Tibial nerve (tissue), 4 donors: Measurements from ENCODE around the gene CDKN1C. TPM values are rescaled to one million over a fixed set of nuclear protein-coding genes. Genes with fewer than 3 reads are reported as not detected.
A peak's percentile ranks its signal among the peaks of the same experiment; 100 is the strongest.

Source experiments
- DNase-seq, 2 donors: peaks; one replicate each; pipeline ENCODE4 v3.0.0-alpha.2; 2019; ENCODE audit warnings: low spot score in 2 of 2
- H3K27ac ChIP-seq, 4 donors: fragments of 200-600 bp; sonication (generic) in 3 of 4; one replicate each; pipeline ENCODE4 v1.5.1; 2017 to 2019; ENCODE audit warnings: mild to moderate bottlenecking in 1 of 4
- H3K27me3 ChIP-seq, 2 donors: fragments of 200-600 bp; sonication (generic) in 1 of 2; one replicate each; pipeline versions ENCODE4 v1.5.1 to v1.6.0; 2017 to 2019
- H3K36me3 ChIP-seq, 3 donors: fragments of 200-600 bp; sonication (generic); one replicate each; pipeline ENCODE4 v1.5.1; 2018 to 2019
- H3K4me1 ChIP-seq, 4 donors: fragments of 200-600 bp; sonication (generic) in 3 of 4; one replicate each; pipeline ENCODE4 v1.5.1; 2017 to 2019
- H3K4me3 ChIP-seq, 4 donors: fragments of 200-600 bp; sonication (generic) in 3 of 4; one replicate each; pipeline ENCODE4 v1.5.1; 2017 to 2019; ENCODE audit warnings: mild to moderate bottlenecking in 1 of 4, moderate library complexity in 1 of 4
- H3K9me3 ChIP-seq, 4 donors: fragments of 200-600 bp; sonication (generic) in 3 of 4; one replicate each; pipeline ENCODE4 v1.5.1; 2017 to 2019
- EP300 ChIP-seq, 2 donors: sonication (generic); formaldehyde crosslinking; IDR thresholded peaks; one replicate each; pipeline ENCODE4 v1.6.1; 2017; ENCODE audit warnings: antibody characterized with exemption in 2 of 2, mild to moderate bottlenecking in 1 of 2
- POLR2A ChIP-seq, 2 donors: fragments of 450-650 bp; IDR thresholded peaks; one replicate each; pipeline ENCODE4 v1.6.1; 2017; ENCODE audit warnings: antibody characterized with exemption in 2 of 2, mild to moderate bottlenecking in 2 of 2, moderate library complexity in 2 of 2
- WGBS, 2 donors: methylation state at CpG; one replicate each; pipeline ENCODE4 v1.1.5; 2018; 5-methylcytosine and 5-hydroxymethylcytosine counted together
- total RNA-seq, 4 donors: library from RNA; depleted of rRNA; stranded (reverse); fragments of >200 nt; gene quantifications; one replicate each; pipeline ENCODE4 v1.1.0, GENCODE V29; 2016
- TF ChIP-seq, protein P1 (sequence below), 5 experiments: fragments of 200-600 bp in 3 of 5; fragments of 450-650 bp in 2 of 5; sonication (generic) in 3 of 5; IDR thresholded peaks; one replicate each; pipeline ENCODE4 v1.5.1; 2016 to 2019; ENCODE audit warnings: antibody characterized with exemption in 5 of 5, mild to moderate bottlenecking in 3 of 5, moderate library complexity in 2 of 5

Gene CDKN1C
- total RNA-seq, 4 donors from 2014 or later = 128 to 330 (median 260) TPM

GRCh38 chr11:2929531-2929949 lies 44.0 kb upstream of the CDKN1C start:
- no peak for DNase-seq
- H3K9me3 ChIP-seq = no peaks in the 10 kb centered on the region
- H3K4me3 ChIP-seq = peak overlapping the region; percentile 37 to 57 (median 44)
- H3K4me1 ChIP-seq = peaks cover 0 to 35% (median 23%) of the 10 kb centered on the region in 4 donors
- peaks cover 0 to 15% of the 10 kb centered on the region in 2 donors for H3K27me3 ChIP-seq
- WGBS, 2 donors = 8% methylated on average over 10 of the region's 48 CpGs; no CpG with 5 or more reads in 1 of the 2 donors
- TF ChIP-seq EP300 (IDR thresholded peaks at IDR 0.05) (no peak), POLR2A (IDR thresholded peaks at IDR 0.05) (no peak)
- TF ChIP-seq, protein P1, sequence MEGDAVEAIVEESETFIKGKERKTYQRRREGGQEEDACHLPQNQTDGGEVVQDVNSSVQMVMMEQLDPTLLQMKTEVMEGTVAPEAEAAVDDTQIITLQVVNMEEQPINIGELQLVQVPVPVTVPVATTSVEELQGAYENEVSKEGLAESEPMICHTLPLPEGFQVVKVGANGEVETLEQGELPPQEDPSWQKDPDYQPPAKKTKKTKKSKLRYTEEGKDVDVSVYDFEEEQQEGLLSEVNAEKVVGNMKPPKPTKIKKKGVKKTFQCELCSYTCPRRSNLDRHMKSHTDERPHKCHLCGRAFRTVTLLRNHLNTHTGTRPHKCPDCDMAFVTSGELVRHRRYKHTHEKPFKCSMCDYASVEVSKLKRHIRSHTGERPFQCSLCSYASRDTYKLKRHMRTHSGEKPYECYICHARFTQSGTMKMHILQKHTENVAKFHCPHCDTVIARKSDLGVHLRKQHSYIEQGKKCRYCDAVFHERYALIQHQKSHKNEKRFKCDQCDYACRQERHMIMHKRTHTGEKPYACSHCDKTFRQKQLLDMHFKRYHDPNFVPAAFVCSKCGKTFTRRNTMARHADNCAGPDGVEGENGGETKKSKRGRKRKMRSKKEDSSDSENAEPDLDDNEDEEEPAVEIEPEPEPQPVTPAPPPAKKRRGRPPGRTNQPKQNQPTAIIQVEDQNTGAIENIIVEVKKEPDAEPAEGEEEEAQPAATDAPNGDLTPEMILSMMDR (IDR thresholded peaks at IDR 0.05) = no peak
- H3K27ac ChIP-seq = peak overlapping the region in 3 of 4 donors; percentile 3 to 81 (median 79)
- H3K36me3 ChIP-seq = no peaks in the 10 kb centered on the region

- peak within 1 kb of the TSS in 3 of 4 donors; percentile 3 to 81 (median 79) for H3K27ac ChIP-seq
- peak within 1 kb of the TSS; percentile 37 to 72 (median 54) for H3K4me3 ChIP-seq
- peaks cover 0 to 15% of the 10 kb centered on the region in 2 donors for H3K27me3 ChIP-seq
- DNase-seq = no peak
- TF ChIP-seq EP300 (IDR thresholded peaks at IDR 0.05) (peak in 1 of 2 donors; percentile 47), POLR2A (IDR thresholded peaks at IDR 0.05) (peak; percentile 27 to 30)
- TF ChIP-seq, protein P1 (IDR thresholded peaks at IDR 0.05) = no peak
- H3K36me3 ChIP-seq = no peaks in the 10 kb centered on the region
- H3K4me1 ChIP-seq = peaks cover 0 to 35% (median 23%) of the 10 kb centered on the region in 4 donors
- 2% methylated on average over 61 to 64 of the region's 113 CpGs for WGBS, 2 donors
- H3K9me3 ChIP-seq = no peaks in the 10 kb centered on the region
These were observed 43.3 kb upstream of the CDKN1C start, which contains the start of gene PHLDA2 for GRCh38 chr11:2928605-2929530. PHLDA2 (minus strand) TSS chr11:2929420; CDS start chr11:2929364, 56 bp downstream.

- Histone ChIP-seq H3K36me3 (no peaks in the 10 kb centered on the region), H3K27ac (peak overlapping the region in 2 of 4 donors; percentile 79 to 81), H3K27me3 (peaks cover 0 to 15% of the 10 kb centered on the region in 2 donors), H3K4me3 (peak overlapping the region; percentile 37 to 72 (median 54)), H3K4me1 (peaks cover 0 to 33% (median 23%) of the 10 kb centered on the region in 4 donors), H3K9me3 (no peaks in the 10 kb centered on the region)
- TF ChIP-seq, protein P1 (IDR thresholded peaks at IDR 0.05) = no peak
- TF ChIP-seq POLR2A (IDR thresholded peaks at IDR 0.05) = no peak
- TF ChIP-seq EP300 (IDR thresholded peaks at IDR 0.05) = no peak
- 38% methylated on average over 23 to 25 of the region's 25 CpGs for WGBS, 2 donors
- no peak for DNase-seq
These were observed 42.5 kb upstream of the CDKN1C start for GRCh38 chr11:2927851-2928604.

DNA sequence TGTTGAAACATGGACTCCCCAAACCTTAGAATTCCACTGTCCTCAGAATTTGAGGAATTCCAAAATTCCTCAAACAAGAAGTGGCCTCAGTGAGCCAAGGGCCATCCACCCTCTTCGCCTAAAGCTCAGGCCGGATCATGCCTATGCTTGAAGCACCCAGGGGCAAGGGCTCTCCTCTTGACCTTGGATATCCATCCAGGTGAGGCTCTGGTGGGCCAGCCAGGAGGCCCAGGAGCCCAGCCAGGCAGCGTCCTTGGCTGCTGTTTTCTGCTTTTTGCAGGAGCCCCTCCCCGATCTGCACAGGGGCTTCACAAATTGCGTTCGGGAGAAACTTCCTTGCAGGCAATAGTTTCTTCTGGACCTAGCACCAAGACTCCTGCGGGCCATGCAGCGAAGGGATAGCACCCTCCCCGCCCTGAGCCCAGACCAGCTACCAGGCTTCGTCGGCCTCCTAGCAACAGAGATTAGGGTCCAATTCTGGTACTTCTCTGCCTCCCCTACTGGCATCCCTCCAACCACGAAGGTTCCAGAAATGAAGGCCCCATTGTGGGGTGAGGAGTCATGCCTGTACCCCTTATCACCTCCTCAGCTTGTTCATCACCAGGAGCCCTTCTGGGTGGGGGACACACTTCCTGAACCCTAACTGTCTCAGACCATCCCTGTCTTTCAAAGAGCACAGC lies 41.7 kb upstream of the CDKN1C start:
- H3K9me3 ChIP-seq = no peaks in the 10 kb centered on the region
- H3K27me3 ChIP-seq = peaks cover 0 to 15% of the 10 kb centered on the region in 2 donors
- no peak for DNase-seq
- no peak overlapping the region for H3K4me3 ChIP-seq
- TF ChIP-seq POLR2A (IDR thresholded peaks at IDR 0.05) (no peak), EP300 (IDR thresholded peaks at IDR 0.05) (no peak)
- TF ChIP-seq, protein P1 (IDR thresholded peaks at IDR 0.05) = no peak
- no peaks in the 10 kb centered on the region for H3K36me3 ChIP-seq
- H3K27ac ChIP-seq = no peak overlapping the region
- H3K4me1 ChIP-seq = peaks cover 0 to 31% (median 23%) of the 10 kb centered on the region in 4 donors
- 80 to 90% methylated on average over 12 of the region's 12 CpGs for WGBS, 2 donors
